ENCODE results near the gene SPATA6. TPM values are rescaled to one million over a fixed set of nuclear protein-coding genes. Genes with fewer than 3 reads are reported as not detected.
"Not testable (repeated sequence)": the region's sequence is repeated elsewhere in the genome, so short reads cannot be mapped to it uniquely, and the experiment has no call there.

Gene SPATA6
- total RNA-seq, 1 donor from 2014 or later = 1.8 TPM

DNA sequence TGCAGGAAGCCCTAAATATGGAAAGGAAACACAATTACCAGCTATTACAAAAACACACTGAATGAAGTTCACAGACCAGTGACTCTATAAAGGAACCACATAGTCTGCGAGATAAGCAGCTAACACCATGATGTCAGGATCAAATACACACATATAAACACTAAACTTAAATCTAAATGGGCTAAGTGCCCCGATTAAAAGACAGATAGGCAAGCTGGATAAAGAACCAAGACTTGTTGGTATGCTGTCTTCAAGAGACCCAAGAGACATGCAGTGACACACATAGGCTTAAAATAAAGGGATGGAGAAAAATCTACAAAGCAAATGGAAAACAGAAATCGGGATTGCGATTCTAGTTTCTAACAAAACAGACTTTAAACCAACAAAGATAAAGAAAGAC lies 127.6 kb downstream of the SPATA6 start:
- no peak overlapping the region for H3K4me3 ChIP-seq (ENCODE audit: low read depth, low read length)
- TF ChIP-seq, protein P1, sequence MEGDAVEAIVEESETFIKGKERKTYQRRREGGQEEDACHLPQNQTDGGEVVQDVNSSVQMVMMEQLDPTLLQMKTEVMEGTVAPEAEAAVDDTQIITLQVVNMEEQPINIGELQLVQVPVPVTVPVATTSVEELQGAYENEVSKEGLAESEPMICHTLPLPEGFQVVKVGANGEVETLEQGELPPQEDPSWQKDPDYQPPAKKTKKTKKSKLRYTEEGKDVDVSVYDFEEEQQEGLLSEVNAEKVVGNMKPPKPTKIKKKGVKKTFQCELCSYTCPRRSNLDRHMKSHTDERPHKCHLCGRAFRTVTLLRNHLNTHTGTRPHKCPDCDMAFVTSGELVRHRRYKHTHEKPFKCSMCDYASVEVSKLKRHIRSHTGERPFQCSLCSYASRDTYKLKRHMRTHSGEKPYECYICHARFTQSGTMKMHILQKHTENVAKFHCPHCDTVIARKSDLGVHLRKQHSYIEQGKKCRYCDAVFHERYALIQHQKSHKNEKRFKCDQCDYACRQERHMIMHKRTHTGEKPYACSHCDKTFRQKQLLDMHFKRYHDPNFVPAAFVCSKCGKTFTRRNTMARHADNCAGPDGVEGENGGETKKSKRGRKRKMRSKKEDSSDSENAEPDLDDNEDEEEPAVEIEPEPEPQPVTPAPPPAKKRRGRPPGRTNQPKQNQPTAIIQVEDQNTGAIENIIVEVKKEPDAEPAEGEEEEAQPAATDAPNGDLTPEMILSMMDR (conservative IDR thresholded peaks at IDR 0.05; ENCODE audit: low read depth, low read length) = no peak
- no peak for DNase-seq (ENCODE audit: low read depth)

DNA sequence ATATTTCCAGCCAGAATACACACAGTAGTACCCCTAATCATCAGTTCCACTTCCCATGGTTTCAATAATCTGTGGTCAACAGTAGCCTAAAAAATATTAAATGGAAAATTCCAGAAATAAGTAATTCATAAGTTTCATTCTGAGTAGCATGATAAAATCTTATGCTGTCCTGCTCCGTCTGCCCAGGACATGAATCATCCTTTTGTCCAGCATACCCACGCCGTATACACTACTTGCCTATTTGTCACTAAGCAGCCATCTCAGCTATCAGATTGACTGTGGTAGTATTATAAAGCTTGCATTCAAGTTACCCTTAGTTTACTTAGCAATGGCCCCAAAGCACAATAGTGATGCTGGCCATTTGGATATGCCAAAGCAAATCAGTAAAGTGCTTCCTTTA lies 130.8 kb downstream of the SPATA6 start:
- TF ChIP-seq, protein P1 (conservative IDR thresholded peaks at IDR 0.05; ENCODE audit: low read depth, low read length) = no peak
- no peak for DNase-seq (ENCODE audit: low read depth)
- no peak overlapping the region for H3K4me3 ChIP-seq (ENCODE audit: low read depth, low read length)

DNA sequence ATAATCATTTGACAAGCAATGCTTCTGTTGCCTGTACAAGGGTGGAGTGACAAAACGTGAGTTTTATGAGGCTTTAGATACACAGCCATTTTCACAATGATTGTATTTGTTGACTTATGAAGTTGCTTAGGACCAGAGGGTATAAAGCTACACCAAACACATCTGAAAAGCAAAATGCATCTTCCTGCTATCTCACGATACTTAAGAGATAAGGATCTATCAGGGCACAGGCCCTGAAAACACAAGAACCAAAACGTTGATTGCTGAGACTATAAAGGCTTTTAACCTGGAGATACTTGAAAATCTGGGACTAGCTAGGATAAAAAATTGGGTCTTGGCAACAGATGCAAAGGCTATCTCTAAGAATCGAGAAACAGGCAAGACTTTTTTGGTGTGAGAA lies 133.7 kb downstream of the SPATA6 start:
- no peak for DNase-seq (ENCODE audit: low read depth)
- no peak overlapping the region for H3K4me3 ChIP-seq (ENCODE audit: low read depth, low read length)
- TF ChIP-seq, protein P1 (conservative IDR thresholded peaks at IDR 0.05; ENCODE audit: low read depth, low read length) = no peak

DNA sequence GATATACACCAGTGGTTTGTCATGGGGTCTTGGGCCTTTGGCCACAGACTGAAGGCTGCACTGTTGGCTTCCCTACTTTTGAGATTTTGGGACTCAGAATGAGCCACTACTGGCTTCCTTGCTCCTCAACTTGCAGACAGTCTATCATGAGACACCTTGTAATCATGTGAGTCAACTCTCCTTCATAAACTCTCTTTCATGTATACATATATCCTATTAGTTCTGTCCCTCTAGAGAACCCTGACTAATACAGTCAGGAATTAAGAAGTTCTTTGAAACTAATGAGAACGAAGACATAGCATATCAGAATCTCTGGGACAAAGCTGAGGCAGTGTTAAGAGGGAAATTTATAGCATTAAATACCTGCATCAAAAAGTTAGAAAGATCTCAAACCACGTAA lies 138.7 kb downstream of the SPATA6 start:
- H3K4me3 ChIP-seq (ENCODE audit: low read depth, low read length) = no peak overlapping the region
- TF ChIP-seq, protein P1 (conservative IDR thresholded peaks at IDR 0.05; ENCODE audit: low read depth, low read length) = no peak
- DNase-seq (ENCODE audit: low read depth) = no peak

DNA sequence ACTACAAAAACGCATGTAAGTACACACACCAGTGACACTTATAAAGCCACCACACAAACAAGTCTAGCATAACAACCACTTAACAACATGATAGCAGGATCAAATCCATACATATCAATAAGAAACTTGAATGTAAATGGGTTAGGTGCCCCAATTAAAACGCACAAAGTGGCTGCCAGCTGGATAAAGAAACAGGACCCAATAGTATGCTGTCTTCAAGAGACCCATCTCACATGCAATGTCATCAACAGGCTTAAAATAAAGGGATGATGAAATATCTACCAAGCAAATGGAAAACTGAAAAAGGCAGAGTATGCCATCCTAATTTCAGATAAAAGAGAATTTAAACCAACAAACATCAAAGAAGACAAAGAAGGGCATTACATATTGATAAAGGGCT lies 139.9 kb downstream of the SPATA6 start:
- TF ChIP-seq, protein P1 (conservative IDR thresholded peaks at IDR 0.05; ENCODE audit: low read depth, low read length) = no peak
- DNase-seq (ENCODE audit: low read depth) = no peak
- no peak overlapping the region for H3K4me3 ChIP-seq (ENCODE audit: low read depth, low read length)

DNA sequence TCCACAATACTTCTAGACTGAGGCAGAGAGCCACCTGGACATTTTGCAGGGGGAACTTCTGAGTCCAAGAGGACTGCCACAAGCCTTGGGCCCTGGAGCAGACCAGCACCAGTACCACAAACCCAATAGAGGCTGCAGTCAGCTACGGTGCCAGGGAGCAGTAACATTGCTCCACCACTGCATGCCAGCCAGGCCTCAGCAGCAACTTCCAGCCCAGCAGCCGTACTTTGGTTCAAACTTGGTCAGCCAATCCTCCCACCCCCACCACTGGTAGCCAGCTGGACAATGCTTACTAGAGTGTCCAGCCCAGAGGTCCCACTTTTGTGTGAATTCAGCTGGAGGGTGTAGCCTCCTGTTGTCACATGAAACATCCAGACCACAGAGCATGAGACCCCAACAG lies 142.1 kb downstream of the SPATA6 start:
- TF ChIP-seq, protein P1 (conservative IDR thresholded peaks at IDR 0.05; ENCODE audit: low read depth, low read length) = no peak
- DNase-seq (ENCODE audit: low read depth) = no peak
- no peak overlapping the region for H3K4me3 ChIP-seq (ENCODE audit: low read depth, low read length)

DNA sequence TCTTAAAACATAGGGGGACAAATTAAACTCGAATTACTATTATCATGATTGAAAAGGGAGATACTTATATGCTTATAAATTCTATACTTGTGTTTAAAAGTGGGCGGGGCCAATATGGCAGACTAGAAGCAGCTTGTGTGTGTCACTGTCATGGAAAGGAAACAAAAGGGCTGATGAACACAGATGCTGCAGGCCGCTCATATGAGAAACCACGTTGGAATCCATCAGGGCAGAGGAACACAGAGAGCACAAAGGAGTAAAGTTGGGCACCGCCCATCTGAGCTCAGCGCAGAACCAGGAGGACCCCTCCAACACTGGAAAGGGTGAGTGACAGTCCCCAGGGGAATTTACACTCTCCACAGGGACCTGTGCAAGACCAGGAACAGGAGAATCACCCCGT lies 142.5 kb downstream of the SPATA6 start:
- no peak for DNase-seq (ENCODE audit: low read depth)
- TF ChIP-seq, protein P1 (conservative IDR thresholded peaks at IDR 0.05; ENCODE audit: low read depth, low read length) = no peak
- no peak overlapping the region for H3K4me3 ChIP-seq (ENCODE audit: low read depth, low read length)

DNA sequence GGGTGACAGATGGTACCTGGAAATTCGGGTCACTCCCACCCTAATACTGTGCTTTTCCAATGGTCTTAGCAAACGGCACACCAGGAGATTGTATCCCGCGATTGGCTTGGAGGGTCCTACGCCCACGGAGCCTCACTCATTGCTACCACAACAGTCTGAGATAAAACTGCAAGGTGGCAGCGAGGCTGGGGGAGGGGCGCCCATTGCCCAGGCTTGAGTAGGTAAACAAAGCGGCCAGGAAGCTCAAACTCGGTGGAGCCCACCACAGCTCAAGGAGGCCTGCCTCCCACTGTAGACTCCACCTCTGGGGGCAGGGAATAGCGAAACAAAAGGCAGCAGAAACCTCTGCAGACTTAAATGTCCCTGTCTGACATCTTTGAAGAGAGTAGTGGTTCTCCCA lies 160.2 kb downstream of the SPATA6 start:
- H3K4me3 ChIP-seq (ENCODE audit: low read depth, low read length) = not testable (repeated sequence)

More for the DNA sequence above, 160.2 kb downstream of the SPATA6 start:
- not testable (repeated sequence) for DNase-seq (ENCODE audit: low read depth)
